Measurements from ENCODE around the gene LRRN4.
A peak's percentile ranks its signal among the peaks of the same experiment; 100 is the strongest.

Gene LRRN4

DNA sequence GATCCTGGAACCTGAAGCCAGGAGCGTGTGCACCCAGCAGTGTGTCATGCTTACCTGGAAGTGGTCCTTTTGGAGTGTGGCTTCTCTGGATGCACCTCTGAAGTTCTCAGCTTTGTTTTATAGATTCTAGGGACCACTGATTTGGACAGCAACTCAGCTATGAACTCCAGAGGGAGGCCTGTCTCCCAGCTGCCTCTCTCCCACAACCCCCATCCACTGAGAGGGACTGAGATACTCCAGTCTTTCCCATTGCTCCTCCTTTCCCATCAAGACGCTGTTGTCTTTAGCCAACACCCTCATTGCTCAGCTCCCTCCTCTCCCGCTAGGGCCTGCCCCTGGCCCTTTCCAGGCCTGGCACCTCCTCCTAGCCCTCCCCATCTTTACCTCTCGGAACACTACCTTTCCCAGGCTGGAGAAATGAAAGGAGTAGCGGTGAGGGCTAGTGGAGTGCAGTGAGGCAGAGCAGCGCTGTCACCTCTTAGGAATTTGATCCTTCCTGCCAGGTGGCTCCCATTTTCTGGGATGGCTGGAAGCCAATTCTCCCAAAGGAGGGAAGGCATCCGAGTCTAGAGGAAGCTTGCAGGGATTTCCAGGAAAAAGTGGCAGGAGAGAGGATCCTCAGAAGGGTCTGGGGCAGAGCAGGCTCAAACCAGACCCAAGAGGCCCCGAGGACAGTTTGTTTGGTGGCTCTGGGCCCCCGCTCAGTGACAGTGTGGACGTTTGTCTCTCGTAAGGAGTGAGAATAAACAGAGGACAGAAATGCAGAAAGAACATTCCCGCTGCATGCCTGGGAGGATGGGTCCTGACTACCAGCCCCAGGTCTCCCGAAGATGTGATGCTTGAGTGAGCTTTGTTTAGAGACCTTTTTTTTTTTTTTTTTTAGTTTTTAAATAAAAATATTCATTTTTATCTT, at the start of gene LRRN4:
Gene LRRN4, minus strand, starts transcription at position 285 of the 913 bp plus-strand sequence. CDS start 1,261 bp downstream, outside the sequence.
- no peak for DNase-seq

DNA sequence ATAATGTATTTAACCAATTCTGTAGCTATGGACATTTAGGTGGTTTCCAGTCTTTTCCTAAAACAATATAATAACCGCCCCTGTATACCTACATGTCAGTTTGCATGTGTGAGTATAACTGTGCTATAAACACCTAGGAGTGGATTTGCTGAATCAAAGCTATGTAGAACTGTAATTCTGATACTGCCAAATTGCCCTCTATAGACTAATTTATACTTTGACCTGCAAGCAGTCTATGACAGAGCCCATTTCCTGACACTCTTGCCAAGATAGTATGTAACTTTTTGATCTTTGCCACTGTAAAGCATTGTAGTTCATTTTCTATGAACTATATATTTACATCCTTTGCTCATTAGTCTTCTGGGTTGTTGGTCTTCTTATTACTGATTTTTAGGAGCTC, 49.4 kb upstream of the LRRN4 start:
- no peak for DNase-seq

- no peak for DNase-seq
Observed at GRCh38 chr20:6101346-6101745, 47.5 kb upstream of the LRRN4 start.

DNA sequence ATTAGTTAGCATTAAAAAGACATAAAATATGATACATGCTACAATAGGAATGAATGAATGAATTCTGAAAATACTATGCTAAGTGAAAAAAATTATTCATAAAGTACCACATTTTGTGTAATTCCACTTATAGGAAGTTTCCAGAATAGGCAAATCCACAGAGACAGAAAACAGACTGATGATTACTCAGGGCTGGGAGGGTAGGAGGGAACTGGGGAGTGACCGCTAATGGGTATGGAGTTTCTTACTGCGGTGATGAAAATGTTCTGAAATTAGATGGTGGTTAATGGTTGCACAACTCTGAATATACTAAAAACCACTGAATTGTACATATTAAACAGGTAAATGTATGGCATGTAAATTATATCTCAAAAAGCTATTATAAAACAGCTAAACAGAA, 46.4 kb upstream of the LRRN4 start:
- DNase-seq: no peak

DNA sequence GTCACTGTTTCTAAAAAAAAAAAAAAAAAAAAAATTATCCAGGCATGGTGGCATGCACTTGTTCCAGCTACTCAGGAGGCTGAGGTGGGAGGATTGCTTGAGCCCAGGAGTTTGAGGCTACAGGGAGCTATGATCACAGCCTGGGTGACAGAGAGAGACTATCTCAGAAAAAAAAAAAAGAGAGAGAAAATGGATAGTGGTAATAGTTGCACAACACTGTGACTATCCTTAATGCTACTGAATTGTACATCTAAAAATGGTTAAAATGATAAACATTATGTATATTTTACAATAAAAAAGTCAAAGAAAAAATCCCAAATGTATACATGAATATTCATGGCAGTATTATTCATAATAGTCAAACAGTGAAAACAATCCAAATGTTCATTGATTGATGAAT, 46.0 kb upstream of the LRRN4 start:
- no peak for DNase-seq

GRCh38 chr20:6095409-6095808, 41.5 kb upstream of the LRRN4 start:
- DNase-seq: no peak

- no peak for DNase-seq
Observed at GRCh38 chr20:6094565-6094964, 40.7 kb upstream of the LRRN4 start.

- no peak for DNase-seq
Observed at GRCh38 chr20:6094063-6094462, 40.2 kb upstream of the LRRN4 start.

DNA sequence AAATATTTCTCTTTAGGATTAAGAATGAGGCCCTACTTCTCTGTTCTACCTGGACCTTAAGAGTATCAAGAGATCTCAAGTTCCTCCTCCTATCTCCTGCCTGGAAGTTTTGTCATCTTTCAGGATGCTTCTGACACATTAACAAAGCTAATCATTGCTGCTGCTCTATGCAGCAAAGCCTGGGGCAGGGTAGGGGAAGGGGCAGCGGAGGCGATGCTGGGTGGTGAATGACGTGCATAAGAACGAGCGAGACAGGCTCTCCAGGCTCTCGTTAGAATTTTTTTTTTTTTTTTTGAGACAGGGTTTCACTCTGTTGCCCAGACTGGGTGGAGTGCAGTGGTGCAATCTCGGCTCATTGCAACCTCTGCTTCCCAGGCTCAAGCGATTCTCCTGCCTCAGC, 37.8 kb upstream of the LRRN4 start:
- no peak for DNase-seq

DNA sequence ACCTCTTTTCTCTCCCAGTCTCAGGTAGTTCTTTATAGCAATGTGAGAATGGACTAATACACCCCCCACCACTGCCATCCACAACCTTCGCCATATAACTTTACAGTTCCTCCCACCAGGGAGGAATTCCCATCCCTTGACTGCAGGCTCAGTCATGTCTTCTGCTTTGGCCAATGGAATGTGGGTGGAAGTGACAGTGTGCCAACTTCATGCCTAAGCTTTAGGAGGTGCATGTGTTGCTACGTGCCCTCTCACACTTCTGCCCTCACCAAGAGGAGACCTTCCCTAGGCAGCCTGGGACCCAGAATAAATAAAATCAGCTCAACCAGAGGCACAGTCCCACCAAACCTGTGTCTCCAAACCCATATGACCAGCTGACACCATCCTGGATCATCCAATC, 33.0 kb upstream of the LRRN4 start:
- DNase-seq: no peak

DNA sequence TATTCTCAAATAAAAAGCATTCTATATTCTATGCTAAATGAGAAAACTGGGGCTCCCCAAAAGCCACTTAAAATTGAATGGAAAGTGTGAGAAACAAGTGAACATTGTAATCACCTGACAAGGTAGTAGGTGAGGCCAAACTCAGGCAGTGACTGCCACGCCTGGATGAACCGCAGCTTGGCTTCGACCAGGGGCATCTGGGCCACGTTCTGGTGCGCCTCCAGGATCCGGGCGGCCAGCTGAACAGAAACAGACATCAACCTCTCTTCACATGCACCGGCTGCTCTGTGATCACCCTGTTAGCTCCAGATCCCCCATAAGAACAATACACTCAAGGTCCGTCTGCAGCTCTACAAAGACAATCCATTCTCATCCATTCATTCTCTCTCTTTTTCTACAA, 30.1 kb upstream of the LRRN4 start:
- DNase-seq: no peak

- DNase-seq: no peak
Observed at GRCh38 chr20:6081236-6081635, 27.4 kb upstream of the LRRN4 start.

DNA sequence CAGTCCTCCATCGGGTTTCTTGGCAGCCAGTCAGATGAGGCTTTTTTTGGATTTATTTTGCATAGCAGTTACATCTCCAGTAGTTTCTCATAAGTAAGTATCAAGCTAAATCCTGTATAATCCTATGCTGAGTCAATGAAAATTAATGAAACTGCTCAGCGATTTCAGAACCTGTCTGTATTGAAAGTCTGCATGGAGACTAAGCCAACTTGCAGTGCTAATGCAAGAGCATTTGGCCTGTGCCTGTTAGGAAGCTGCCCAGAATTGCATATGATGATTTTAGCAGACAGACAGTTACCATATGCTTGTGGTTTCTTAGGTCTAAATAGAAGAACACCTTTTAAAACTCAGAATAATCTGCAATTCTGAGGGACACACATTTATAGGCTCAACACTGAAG, 25.2 kb upstream of the LRRN4 start:
- no peak for DNase-seq

- no peak for DNase-seq
Observed at GRCh38 chr20:6075428-6076219, 21.8 kb upstream of the LRRN4 start.

DNA sequence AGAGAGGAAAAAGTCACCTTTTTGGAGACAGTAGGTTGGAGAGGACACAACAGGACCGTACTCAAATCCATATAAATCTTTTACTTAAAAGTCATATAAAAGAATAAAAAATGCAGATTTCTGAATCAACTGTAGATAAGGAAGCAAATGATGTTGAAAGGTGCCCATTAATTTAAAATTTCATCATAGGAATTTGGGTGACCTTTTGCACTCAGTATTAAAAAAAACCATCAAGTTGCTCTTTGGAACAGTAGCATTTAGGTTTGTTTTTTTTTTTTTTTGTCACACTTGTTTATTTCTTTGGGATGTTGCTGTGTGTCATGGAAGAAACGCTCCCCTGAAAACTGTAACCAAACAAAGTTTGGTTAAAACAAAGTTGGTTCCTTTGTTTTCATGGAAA, 20.9 kb upstream of the LRRN4 start:
- no peak for DNase-seq

DNA sequence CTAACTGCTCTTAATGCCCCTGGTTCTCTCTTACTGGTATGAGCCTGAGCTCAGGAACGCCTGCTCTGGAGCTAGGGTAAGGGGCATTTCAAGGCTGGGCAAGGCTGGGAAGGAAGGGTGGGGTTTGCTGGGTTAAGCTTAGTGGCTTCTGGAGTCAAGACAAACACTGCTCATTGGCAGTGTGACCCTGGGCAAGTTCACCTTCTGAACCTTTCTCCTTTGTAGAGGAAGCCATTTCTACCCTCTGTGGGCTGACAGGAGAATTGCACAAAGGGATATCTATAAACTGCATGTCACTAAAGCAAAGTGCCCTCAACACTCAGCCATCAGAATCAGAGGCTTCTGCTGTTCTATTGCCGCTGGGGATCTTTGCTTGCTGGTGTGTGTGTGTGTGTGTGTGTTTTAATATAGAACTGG, 20.3 kb upstream of the LRRN4 start:
- peak; percentile 54 to 57 for DNase-seq

- DNase-seq: no peak
Observed at GRCh38 chr20:6070829-6071695, 17.2 kb upstream of the LRRN4 start.

DNA sequence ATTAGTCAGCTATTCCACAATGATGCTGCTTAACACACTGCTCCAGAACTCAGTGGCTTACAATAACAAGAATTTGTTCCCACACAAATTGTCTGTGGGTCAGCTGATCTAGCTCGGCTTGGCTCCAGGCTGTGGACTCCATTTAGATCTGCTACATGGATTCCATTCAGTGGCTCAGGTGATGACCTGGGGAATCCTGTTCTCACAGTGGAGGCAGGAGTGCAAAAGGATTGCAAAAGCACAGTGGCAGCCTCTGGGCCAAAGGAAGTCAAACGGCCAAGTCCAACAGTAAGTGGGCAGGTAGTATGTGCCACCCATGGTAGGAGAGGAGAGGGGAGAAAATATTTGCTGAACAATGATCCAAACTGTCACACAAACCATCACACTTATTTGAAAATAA, 15.8 kb upstream of the LRRN4 start:
- no peak for DNase-seq

GRCh38 chr20:6067763-6068318, 14.0 kb upstream of the LRRN4 start:
- DNase-seq: no peak

DNA sequence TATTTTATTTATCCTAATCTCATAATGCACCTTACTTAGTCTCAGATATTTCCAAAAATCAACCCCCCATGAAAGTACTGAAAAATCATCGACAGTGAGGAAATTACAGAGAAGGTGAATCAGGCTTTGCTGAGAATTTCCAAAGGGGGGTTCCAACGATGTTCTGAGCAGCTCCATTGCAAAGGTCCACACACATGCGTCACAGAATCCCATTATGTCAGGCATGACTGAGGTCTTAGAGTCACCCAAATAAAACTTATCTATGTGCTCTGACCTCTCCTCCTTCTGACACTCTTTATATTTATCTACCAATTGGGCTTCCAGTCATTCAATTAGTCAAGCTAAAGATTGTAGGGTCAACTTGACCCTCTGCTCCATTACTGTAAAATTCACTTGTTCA, 12.7 kb upstream of the LRRN4 start:
- no peak for DNase-seq

DNA sequence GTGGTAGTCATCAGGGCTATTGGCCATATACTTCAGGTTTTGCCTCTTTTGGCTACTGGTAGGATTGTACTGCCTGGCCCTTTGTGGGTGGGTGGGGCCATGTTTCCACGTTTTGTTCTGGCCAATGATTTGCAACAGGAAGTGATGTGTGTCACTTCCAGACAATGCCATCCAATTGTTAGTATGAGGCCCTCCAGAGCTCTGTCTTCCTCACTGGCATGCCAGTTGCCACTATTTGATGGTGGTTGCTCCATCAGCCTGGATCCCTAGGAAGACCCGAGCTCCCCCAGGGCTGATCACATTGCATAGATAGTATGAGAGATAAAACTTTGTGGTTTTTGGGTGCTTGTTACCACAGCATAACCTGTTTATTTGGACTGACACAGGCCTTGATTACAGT, 7.7 kb upstream of the LRRN4 start:
- no peak for DNase-seq

GRCh38 chr20:6060213-6060612, 6.4 kb upstream of the LRRN4 start:
- DNase-seq: no peak

All from AML-193 (cell line).